Testis (tissue), 3 donors: ENCODE data around the gene SLC9B2. TPM values are rescaled to one million over a fixed set of nuclear protein-coding genes. Genes with fewer than 3 reads are reported as not detected.

Experiments
- DNase-seq: peaks from one replicate; pipeline ENCODE4 v3.0.0-alpha.2; 2019
- H3K27ac ChIP-seq, 2 donors: fragments of 200-600 bp; sonication (generic); one replicate each; pipeline ENCODE4 v1.5.1; 2019
- H3K27me3 ChIP-seq: fragments of 200-600 bp; sonication (generic); one replicate; pipeline ENCODE4 v1.5.1; 2019
- H3K36me3 ChIP-seq: fragments of 200-600 bp; sonication (generic); one replicate; pipeline ENCODE4 v1.5.1; 2017; ENCODE audit warnings: low read depth; ENCODE audit errors: missing control alignments
- H3K4me1 ChIP-seq: fragments of 200-600 bp; sonication (generic); one replicate; pipeline ENCODE4 v1.5.1; 2019
- H3K4me3 ChIP-seq, 2 donors: fragments of 200-600 bp; sonication (generic); one replicate each; pipeline ENCODE4 v1.5.1; 2017 to 2019
- H3K9me3 ChIP-seq: fragments of 200-600 bp; sonication (generic); one replicate; pipeline ENCODE4 v1.5.1; 2017
- POLR2A ChIP-seq: fragments of 450-650 bp; IDR thresholded peaks from one replicate; pipeline ENCODE4 v1.6.1; 2017; ENCODE audit warnings: antibody characterized with exemption, mild to moderate bottlenecking, moderate library complexity
- WGBS, 2 donors: methylation state at CpG; one replicate each; pipeline ENCODE4 v1.1.5; 2018; 5-methylcytosine and 5-hydroxymethylcytosine counted together
- intact Hi-C: fragments of 100-400 bp; cut with DNase I; formaldehyde crosslinking; loops from one replicate; pipeline ENCODE4 v1.15.1; 2023; ENCODE audit warnings: low total_unique reads
- polyA plus RNA-seq: library from polyadenylated mRNA; stranded (reverse); fragments of 350-450 nt; fragmentation: Illumina TruSeq; extraction: RNeasy Lipid Tissue Mini Kit (QIAGEN cat#74804); gene quantifications from one replicate; pipeline ENCODE4 v1.2.3, GENCODE V29; 2014; ENCODE audit warnings: low read depth, low replicate concordance; ENCODE audit not compliant: insufficient read depth
- total RNA-seq, 2 donors: library from RNA; depleted of rRNA; stranded (reverse); fragments of >200 nt; gene quantifications; one replicate each; pipeline ENCODE4 v1.2.3, GENCODE V29; 2016
- TF ChIP-seq, protein P1 (sequence below), 3 experiments: fragments of 450-650 bp in 2 of 3; fragments of 200-600 bp in 1 of 3; sonication (generic) in 1 of 3; IDR thresholded peaks; one replicate each; pipeline ENCODE4 v1.5.1; 2016 to 2019; ENCODE audit warnings: antibody characterized with exemption in 3 of 3, mild to moderate bottlenecking in 2 of 3, moderate library complexity in 1 of 3

SLC9B2 gene
- total and polyA plus RNA-seq, 3 donors from 2014 or later: 9.7 to 14.6 (median 10.2) TPM

DNA sequence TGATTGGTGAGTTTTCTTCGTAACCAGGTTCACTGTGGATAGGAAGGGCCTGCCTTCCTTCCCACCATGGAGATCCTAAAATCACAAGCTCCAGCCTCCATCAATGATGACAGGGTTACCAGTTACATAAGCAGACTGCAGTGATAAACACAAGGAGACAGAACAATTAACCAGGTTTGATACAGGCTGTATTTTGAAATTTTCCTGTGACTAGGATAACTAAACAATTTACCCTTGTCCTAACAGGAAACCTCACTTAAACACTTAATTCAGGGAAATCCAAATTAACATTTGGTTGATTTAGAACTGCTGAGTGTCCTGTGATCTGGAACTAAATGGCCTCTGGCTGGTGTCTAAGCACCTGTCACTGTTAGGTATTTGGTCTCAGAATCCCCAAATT is 3.1 kb upstream of the SLC9B2 start:
- TF ChIP-seq POLR2A: no peak
- TF ChIP-seq, protein P1, sequence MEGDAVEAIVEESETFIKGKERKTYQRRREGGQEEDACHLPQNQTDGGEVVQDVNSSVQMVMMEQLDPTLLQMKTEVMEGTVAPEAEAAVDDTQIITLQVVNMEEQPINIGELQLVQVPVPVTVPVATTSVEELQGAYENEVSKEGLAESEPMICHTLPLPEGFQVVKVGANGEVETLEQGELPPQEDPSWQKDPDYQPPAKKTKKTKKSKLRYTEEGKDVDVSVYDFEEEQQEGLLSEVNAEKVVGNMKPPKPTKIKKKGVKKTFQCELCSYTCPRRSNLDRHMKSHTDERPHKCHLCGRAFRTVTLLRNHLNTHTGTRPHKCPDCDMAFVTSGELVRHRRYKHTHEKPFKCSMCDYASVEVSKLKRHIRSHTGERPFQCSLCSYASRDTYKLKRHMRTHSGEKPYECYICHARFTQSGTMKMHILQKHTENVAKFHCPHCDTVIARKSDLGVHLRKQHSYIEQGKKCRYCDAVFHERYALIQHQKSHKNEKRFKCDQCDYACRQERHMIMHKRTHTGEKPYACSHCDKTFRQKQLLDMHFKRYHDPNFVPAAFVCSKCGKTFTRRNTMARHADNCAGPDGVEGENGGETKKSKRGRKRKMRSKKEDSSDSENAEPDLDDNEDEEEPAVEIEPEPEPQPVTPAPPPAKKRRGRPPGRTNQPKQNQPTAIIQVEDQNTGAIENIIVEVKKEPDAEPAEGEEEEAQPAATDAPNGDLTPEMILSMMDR (IDR thresholded peaks at IDR 0.05): no peak
- Histone ChIP-seq H3K9me3 (no peaks in the 10 kb centered on the region), H3K27ac (no peak overlapping the region), H3K4me3 (no peak overlapping the region), H3K4me1 (no peaks in the 10 kb centered on the region), H3K27me3 (no peaks in the 10 kb centered on the region), H3K36me3 (no peaks in the 10 kb centered on the region)
- intact Hi-C loops: no loop called here
- WGBS, 2 donors: 97 to 100% methylated on average over 1 of the region's 1 CpG
- DNase-seq: no peak

DNA sequence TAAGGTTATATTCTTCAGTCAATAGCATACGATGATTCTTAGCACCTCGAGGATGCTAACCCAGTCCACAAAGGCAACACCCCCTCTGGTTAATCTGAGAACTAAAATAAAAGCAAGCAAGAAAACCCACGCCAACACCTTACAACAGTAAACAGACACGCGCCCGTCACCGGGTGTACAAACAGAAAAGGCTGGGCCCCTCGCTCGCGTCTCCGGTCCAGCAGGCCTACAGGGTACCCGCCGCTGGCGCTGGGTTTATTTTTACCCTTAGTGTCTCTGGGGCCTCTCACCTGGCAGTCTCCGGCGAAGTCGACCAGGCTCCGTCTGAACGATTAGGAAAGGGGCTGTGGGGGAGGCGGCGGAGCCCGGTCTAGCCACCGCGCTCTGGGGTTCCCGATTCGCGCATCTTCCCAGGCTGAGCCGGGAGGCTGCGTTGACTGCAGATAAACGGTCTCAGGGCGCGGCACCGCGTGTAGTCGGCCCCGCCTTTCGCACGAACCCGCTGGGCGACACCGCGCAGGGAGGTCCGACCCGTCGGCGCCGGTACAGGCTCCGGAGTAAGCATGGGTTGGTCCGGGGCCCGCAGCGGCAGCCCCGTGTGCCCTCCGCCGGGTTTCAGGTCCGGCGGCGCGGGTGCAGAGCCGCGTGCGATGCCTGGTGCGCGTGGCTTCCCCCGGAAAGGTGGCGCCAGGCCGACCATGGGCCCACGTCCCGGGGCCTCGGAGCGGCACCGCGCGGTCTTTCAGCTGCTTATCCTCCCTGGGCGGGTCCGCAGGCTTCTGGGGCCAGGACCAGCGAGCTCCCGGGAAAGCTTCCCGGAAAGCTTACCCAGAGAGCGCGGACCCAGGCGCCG is 441 bp downstream of the SLC9B2 start:
- peak; percentile 76 for DNase-seq
- no peaks in the 10 kb centered on the region for H3K4me1 ChIP-seq
- no peaks in the 10 kb centered on the region for H3K9me3 ChIP-seq
- 0 to 1% methylated on average over 27 to 51 of the region's 82 CpGs for WGBS, 2 donors
- intact Hi-C loops: no loop called here
- H3K36me3 ChIP-seq: no peaks in the 10 kb centered on the region
- H3K27ac ChIP-seq: peak overlapping the region; percentile 87 to 93
- no peak for TF ChIP-seq POLR2A
- TF ChIP-seq, protein P1 (IDR thresholded peaks at IDR 0.05): no peak
- peak overlapping the region; percentile 77 to 82 for H3K4me3 ChIP-seq
- H3K27me3 ChIP-seq: no peaks in the 10 kb centered on the region

DNA sequence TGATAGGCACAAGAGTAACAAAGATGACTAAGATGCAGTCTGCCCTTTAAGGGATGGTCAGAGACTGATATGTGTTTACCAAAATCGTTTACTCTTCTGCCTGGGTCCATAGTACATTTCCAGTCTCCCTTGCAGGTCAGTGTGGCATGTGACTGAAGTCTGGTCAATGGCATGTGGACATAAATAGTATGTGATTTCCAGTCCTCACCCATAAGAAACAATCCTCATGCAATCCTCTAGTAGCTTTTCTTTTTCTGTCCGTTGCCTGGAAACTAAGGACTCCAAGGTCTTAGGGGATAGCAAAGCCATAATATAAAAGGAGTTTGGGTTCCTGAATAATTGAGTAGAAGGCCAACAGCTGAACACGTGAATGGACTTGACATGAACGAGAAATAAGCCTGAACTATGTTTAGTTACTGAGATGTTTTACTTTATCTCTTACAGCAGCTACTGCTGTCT is 1.1 kb downstream of the SLC9B2 start:
- no peak for DNase-seq
- no peaks in the 10 kb centered on the region for H3K9me3 ChIP-seq
- no peaks in the 10 kb centered on the region for H3K4me1 ChIP-seq
- H3K36me3 ChIP-seq: no peaks in the 10 kb centered on the region
- intact Hi-C loops: no loop called here
- 9% methylated on average over 4 of the region's 4 CpGs for WGBS, 2 donors
- H3K27me3 ChIP-seq: no peaks in the 10 kb centered on the region
- peak overlapping the region; percentile 77 to 82 for H3K4me3 ChIP-seq
- TF ChIP-seq POLR2A: no peak
- TF ChIP-seq, protein P1 (IDR thresholded peaks at IDR 0.05): no peak
- H3K27ac ChIP-seq: peak overlapping the region in 1 of 2 donors; percentile 93

DNA sequence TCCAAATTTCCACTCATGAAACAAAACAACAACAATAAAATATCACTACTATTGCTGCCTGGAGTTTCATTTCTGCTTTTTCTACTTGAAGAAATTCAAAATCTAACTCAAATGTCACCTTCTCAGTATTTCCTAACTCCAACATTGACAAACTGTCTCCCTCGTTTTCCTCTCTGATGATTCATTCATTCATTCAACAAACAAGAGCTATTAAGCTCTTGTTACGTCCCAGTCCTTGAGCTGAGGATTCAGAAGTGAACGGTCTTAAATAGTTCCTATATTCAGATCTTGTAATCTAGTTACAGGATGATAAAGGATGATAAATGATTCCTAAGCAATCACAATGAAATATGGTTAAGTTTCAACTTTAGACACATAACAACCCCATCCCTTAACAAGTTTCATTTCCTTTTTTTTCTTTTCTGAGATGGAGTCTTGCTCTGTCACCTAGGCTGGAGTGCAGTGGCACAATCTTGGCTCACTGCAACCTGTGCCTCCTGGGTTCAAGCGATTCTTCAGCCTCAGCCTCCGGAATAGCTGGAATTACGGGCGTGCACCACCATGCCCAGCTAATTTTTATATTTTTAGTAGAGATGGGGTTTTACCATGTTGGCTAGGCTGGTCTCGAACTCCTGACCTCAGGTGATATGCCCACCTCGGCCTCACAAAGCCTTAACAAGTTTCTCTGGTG is 1.7 kb downstream of the SLC9B2 start:
- intact Hi-C loops: no loop called here
- 59 to 66% methylated on average over 9 of the region's 9 CpGs for WGBS, 2 donors
- no peaks in the 10 kb centered on the region for H3K36me3 ChIP-seq
- TF ChIP-seq POLR2A: no peak
- TF ChIP-seq, protein P1 (IDR thresholded peaks at IDR 0.05): no peak
- no peaks in the 10 kb centered on the region for H3K9me3 ChIP-seq
- no peak overlapping the region for H3K4me3 ChIP-seq
- H3K27me3 ChIP-seq: no peaks in the 10 kb centered on the region
- no peaks in the 10 kb centered on the region for H3K4me1 ChIP-seq
- H3K27ac ChIP-seq: no peak overlapping the region
- DNase-seq: no peak
